Uterus (tissue), 4 donors: ENCODE measurements around the gene ADRB1. TPM values are rescaled to one million over a fixed set of nuclear protein-coding genes. Genes with fewer than 3 reads are reported as not detected.

Source experiments
- DNase-seq, 2 donors: peaks; one replicate each; pipeline ENCODE4 v3.0.0-alpha.2; 2019 to 2020
- H3K27ac ChIP-seq, 2 donors: fragments of 200-600 bp; sonication (generic); 1 replicate in 1 of 2; 2 replicates in 1 of 2; pipeline ENCODE4 v1.5.1; 2016 to 2018
- H3K27me3 ChIP-seq, 2 donors: fragments of 200-600 bp; sonication (generic); one replicate each; pipeline ENCODE4 v1.5.1; 2018 to 2019; ENCODE audit warnings: control low read depth in 1 of 2
- H3K36me3 ChIP-seq, 2 donors: fragments of 200-600 bp; sonication (generic); one replicate each; pipeline ENCODE4 v1.5.1; 2019; ENCODE audit warnings: control low read depth in 1 of 2
- H3K4me1 ChIP-seq, 2 donors: fragments of 200-600 bp; sonication (generic); one replicate each; pipeline ENCODE4 v1.5.1; 2018 to 2019; ENCODE audit warnings: control low read depth in 1 of 2
- H3K4me3 ChIP-seq, 2 donors: fragments of 200-600 bp; sonication (generic); 1 replicate in 1 of 2; 2 replicates in 1 of 2; pipeline ENCODE4 v1.5.1; 2018 to 2019; ENCODE audit warnings: mild to moderate bottlenecking in 1 of 2
- H3K9me3 ChIP-seq, 2 donors: fragments of 200-600 bp; sonication (generic); one replicate each; pipeline ENCODE4 v1.5.1; 2019; ENCODE audit warnings: control low read depth in 1 of 2
- CTCF ChIP-seq, 4 experiments: fragments of 200-600 bp in 2 of 4; fragments of 450-650 bp in 2 of 4; sonication (generic) in 2 of 4; IDR thresholded peaks; one replicate each; pipeline ENCODE4 v1.5.1; 2016 to 2019; ENCODE audit warnings: antibody characterized with exemption in 4 of 4, mild to moderate bottlenecking in 2 of 4, moderate library complexity in 1 of 4
- POLR2A ChIP-seq, 2 donors: fragments of 450-650 bp; IDR thresholded peaks; one replicate each; pipeline ENCODE4 v1.6.1; 2016; ENCODE audit warnings: antibody characterized with exemption in 2 of 2, mild to moderate bottlenecking in 1 of 2, moderate library complexity in 1 of 2
- intact Hi-C: fragments of 100-400 bp; cut with DNase I; formaldehyde crosslinking; loops from one replicate; pipeline ENCODE4 v1.15.1; 2023; ENCODE audit warnings: low total_unique reads
- total RNA-seq, 4 donors: library from RNA; depleted of rRNA in 3 of 4; stranded (reverse); fragments of >200 nt in 3 of 4; gene quantifications; one replicate each; pipeline versions ENCODE4 v1.1.0 to v1.2.4, GENCODE V29; 2014 to 2023
- donor health status: DM: yes; HTN: yes; CAD: no.

The ADRB1 gene
- total RNA-seq, 4 donors from 2014 or later: 0.18 TPM; not detected in 3

DNA sequence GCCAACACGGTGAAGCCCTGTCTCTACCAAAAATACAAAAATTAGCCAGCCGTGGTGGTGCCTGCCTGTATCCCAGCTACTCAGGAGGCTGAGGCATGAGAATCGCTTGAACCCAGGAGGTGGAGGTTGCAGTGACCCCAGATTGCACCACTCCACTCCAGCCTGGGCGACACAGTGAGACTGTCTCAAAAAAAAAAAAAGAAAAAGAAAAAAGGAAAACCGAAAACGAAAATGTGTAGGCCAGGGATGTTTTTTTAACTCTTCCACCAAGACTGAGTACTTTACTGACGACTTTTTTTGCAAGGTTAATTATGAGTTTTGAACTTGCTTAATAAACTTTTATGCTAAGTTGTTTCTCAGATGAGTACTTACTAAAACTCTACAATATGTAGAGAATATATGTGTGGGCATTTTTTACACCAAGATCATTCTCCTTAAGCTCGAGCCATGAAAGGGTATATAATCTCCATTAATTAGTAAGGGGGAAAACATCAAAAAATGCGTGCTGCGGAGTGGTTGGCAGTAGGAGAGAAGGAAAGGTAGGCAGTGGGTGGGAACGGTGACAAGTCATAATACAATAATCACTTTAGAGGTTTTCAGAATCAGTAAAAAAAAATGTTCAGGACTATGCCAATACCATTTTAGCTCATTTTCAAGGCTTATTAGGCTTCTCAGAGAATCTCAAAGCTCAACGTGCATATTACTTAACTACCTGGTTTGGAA lies 8.6 kb upstream of the ADRB1 start:
- TF ChIP-seq CTCF (IDR thresholded peaks at IDR 0.05) (no peak), POLR2A (IDR thresholded peaks at IDR 0.05) (no peak)
- DNase-seq: no peak
- no peaks in the 10 kb centered on the region for H3K4me1 ChIP-seq
- H3K9me3 ChIP-seq: no peaks in the 10 kb centered on the region
- H3K36me3 ChIP-seq: no peaks in the 10 kb centered on the region
- no peak overlapping the region for H3K4me3 ChIP-seq
- H3K27ac ChIP-seq: no peak overlapping the region
- intact Hi-C loops: no loop called here
- H3K27me3 ChIP-seq: peaks cover 0 to 3% of the 10 kb centered on the region in 2 donors

GRCh38 chr10:114035791-114036190 lies 7.9 kb upstream of the ADRB1 start:
- intact Hi-C loops: no loop called here
- H3K4me1 ChIP-seq: no peaks in the 10 kb centered on the region
- H3K4me3 ChIP-seq: no peak overlapping the region
- H3K9me3 ChIP-seq: no peaks in the 10 kb centered on the region
- no peaks in the 10 kb centered on the region for H3K36me3 ChIP-seq
- TF ChIP-seq POLR2A (IDR thresholded peaks at IDR 0.05) (no peak), CTCF (IDR thresholded peaks at IDR 0.05) (no peak)
- H3K27ac ChIP-seq: no peak overlapping the region
- DNase-seq: no peak
- H3K27me3 ChIP-seq: peaks cover 0 to 4% of the 10 kb centered on the region in 2 donors

DNA sequence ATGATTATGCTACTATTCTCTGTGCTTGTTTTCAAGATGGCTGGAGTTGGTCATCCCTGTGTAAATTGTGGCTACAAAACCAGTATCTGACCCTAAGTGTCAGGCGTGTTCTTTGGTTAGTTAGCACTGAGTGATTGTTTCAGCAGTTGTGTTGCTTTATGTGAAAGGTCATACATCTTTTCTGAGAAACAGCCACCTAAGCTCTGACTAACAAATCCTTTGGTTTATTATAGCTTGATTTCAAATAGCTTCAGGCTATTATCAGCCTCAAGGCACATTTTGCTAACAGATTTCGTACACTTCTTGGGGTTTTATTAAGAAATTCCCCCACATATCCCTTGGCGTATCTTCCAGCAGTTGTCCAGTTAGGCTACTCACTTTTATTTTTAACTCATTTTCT lies 4.8 kb upstream of the ADRB1 start:
- Histone ChIP-seq H3K27me3 (peaks cover 0 to 4% of the 10 kb centered on the region in 2 donors), H3K4me1 (no peaks in the 10 kb centered on the region), H3K9me3 (no peaks in the 10 kb centered on the region), H3K4me3 (no peak overlapping the region), H3K36me3 (no peaks in the 10 kb centered on the region), H3K27ac (no peak overlapping the region)
- DNase-seq: no peak
- no peak for TF ChIP-seq CTCF (IDR thresholded peaks at IDR 0.05)
- no peak for TF ChIP-seq POLR2A (IDR thresholded peaks at IDR 0.05)
- intact Hi-C loops: no loop called here

GRCh38 chr10:114041166-114041565 lies 2.5 kb upstream of the ADRB1 start:
- no peaks in the 10 kb centered on the region for H3K9me3 ChIP-seq
- TF ChIP-seq POLR2A (IDR thresholded peaks at IDR 0.05) (no peak), CTCF (IDR thresholded peaks at IDR 0.05) (no peak)
- H3K36me3 ChIP-seq: no peaks in the 10 kb centered on the region
- DNase-seq: no peak
- peaks cover 4% of the 10 kb centered on the region in 2 donors for H3K27me3 ChIP-seq
- intact Hi-C loops: no loop called here
- no peak overlapping the region for H3K4me3 ChIP-seq
- no peaks in the 10 kb centered on the region for H3K4me1 ChIP-seq
- no peak overlapping the region for H3K27ac ChIP-seq

DNA sequence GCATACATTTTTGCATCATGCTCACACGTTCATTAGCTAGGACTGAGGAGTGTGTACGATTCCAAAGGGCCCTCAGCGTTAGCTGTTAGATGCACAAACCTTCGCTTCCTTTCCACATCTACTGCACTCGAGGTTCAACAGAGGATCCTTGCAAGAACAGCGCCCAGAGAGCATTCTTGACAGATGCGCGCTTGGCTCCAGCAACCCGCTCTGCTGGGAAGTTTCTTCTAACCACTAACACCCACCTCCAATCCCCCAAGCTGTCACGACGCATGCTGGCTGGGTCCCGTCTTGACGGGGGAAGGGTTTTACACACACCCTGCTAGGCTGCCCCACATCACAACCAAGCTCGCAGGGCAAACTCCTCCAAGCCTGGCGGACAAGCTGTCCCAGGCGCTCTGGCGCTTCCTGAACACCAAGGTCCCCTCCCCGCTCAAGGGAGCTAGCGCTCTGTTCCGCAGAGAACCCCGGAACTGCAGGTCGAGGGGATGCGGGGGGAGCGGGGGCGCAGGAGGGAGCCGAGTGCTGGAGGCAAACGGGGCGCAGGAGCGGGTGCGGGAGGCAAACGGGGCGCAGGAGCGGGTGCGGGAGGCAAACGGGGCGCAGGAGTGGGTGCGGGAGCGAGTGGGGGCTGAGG lies 653 bp upstream of the ADRB1 start:
- peaks cover 4 to 8% of the 10 kb centered on the region in 2 donors for H3K27me3 ChIP-seq
- DNase-seq: no peak

More for the DNA sequence above, 653 bp upstream of the ADRB1 start:
- H3K27ac ChIP-seq: no peak overlapping the region
- TF ChIP-seq CTCF (IDR thresholded peaks at IDR 0.05): no peak
- no peak for TF ChIP-seq POLR2A (IDR thresholded peaks at IDR 0.05)
- no peak overlapping the region for H3K4me3 ChIP-seq
- intact Hi-C loops: no loop called here
- H3K36me3 ChIP-seq: no peaks in the 10 kb centered on the region
- H3K9me3 ChIP-seq: no peaks in the 10 kb centered on the region
- no peaks in the 10 kb centered on the region for H3K4me1 ChIP-seq
